Measurements from ENCODE around the gene MAP3K10.

The MAP3K10 gene

GRCh38 chr19:40234429-40235237 lies 43.4 kb downstream of the MAP3K10 start:
- DNase-seq: no peak

- no peak for DNase-seq
These were observed 44.2 kb downstream of the MAP3K10 start for GRCh38 chr19:40235238-40236025.

GRCh38 chr19:40236026-40236355 lies 44.8 kb downstream of the MAP3K10 start:
- no peak for DNase-seq

- DNase-seq: no peak
These were observed 45.1 kb downstream of the MAP3K10 start for GRCh38 chr19:40236366-40236765.

GRCh38 chr19:40237791-40238190 lies 46.6 kb downstream of the MAP3K10 start:
- no peak for DNase-seq

GRCh38 chr19:40238775-40239174 lies 47.5 kb downstream of the MAP3K10 start:
- DNase-seq: no peak

GRCh38 chr19:40239415-40240226 lies 48.4 kb downstream of the MAP3K10 start:
- no peak for DNase-seq

- no peak for DNase-seq
These were observed 49.1 kb downstream of the MAP3K10 start for GRCh38 chr19:40240332-40240731.

GRCh38 chr19:40241125-40241808 lies 50.0 kb downstream of the MAP3K10 start:
- no peak for DNase-seq

GRCh38 chr19:40241809-40242384 lies 50.7 kb downstream of the MAP3K10 start:
- DNase-seq: no peak

GRCh38 chr19:40242480-40242879 lies 51.3 kb downstream of the MAP3K10 start:
- DNase-seq: no peak

GRCh38 chr19:40243181-40243580 lies 52.0 kb downstream of the MAP3K10 start:
- no peak for DNase-seq

GRCh38 chr19:40244579-40245317 lies 53.5 kb downstream of the MAP3K10 start:
- no peak for DNase-seq

- DNase-seq: no peak
These were observed 54.4 kb downstream of the MAP3K10 start for GRCh38 chr19:40245506-40246128.

GRCh38 chr19:40246292-40247073 lies 55.3 kb downstream of the MAP3K10 start:
- DNase-seq: no peak

- DNase-seq: no peak
These were observed 56.0 kb downstream of the MAP3K10 start for GRCh38 chr19:40247178-40247577.

- no peak for DNase-seq
These were observed 56.6 kb downstream of the MAP3K10 start for GRCh38 chr19:40247735-40248262.

GRCh38 chr19:40249201-40249600 lies 58.0 kb downstream of the MAP3K10 start:
- no peak for DNase-seq

- DNase-seq: no peak
These were observed 58.6 kb downstream of the MAP3K10 start for GRCh38 chr19:40249781-40250180.

- no peak for DNase-seq
These were observed 60.0 kb downstream of the MAP3K10 start for GRCh38 chr19:40251244-40251643.
